ENCODE measurements around the gene LIPC.

LIPC gene

DNA sequence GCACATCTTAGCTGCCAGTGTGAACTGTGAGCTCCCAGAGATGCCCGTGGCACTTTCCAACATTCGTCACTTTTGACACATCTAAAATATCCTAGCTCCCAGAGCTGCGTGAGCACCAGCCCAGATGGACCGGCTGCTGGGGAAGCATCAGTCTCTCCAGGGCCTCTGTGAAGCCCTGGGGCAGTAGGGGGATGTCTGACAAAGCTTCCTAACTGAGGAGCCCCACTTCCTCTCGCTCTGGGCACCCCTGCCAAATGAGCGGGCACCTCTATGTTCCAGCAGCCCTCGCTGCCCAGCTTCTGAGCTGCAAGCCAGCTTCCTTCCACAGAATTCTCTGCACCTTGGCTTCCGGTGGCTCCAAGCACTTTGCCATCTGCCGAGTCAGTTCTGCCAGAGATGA, 91.1 kb downstream of the LIPC start:
- no peak for DNase-seq (ENCODE audit: low read depth)
- TF ChIP-seq, protein P1, sequence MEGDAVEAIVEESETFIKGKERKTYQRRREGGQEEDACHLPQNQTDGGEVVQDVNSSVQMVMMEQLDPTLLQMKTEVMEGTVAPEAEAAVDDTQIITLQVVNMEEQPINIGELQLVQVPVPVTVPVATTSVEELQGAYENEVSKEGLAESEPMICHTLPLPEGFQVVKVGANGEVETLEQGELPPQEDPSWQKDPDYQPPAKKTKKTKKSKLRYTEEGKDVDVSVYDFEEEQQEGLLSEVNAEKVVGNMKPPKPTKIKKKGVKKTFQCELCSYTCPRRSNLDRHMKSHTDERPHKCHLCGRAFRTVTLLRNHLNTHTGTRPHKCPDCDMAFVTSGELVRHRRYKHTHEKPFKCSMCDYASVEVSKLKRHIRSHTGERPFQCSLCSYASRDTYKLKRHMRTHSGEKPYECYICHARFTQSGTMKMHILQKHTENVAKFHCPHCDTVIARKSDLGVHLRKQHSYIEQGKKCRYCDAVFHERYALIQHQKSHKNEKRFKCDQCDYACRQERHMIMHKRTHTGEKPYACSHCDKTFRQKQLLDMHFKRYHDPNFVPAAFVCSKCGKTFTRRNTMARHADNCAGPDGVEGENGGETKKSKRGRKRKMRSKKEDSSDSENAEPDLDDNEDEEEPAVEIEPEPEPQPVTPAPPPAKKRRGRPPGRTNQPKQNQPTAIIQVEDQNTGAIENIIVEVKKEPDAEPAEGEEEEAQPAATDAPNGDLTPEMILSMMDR (IDR thresholded peaks at IDR 0.05; ENCODE audit: control insufficient read depth, insufficient read depth, low read depth, low read length, missing control alignments), result no peak
- no peak overlapping the region for H3K4me3 ChIP-seq (ENCODE audit: control insufficient read depth, low read depth, low read length)

DNA sequence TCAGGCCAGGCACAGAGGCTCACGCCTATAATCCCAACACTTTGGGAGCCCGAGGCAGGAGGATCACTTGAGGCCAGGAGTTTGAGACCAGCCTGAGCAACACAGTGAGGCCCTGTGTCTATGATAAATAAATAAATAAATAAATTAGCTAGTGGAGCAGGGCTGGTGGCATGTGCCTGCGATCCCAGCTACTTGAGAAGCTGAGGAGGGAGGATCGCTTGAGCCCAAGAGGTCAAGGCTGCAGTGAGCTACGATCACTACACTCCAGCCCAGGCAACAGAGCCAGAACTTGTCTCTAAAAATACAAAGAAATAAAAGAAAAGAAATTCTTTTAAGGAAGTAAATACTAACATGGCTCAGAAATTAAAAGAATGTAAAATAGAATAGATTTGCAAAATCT, 91.8 kb downstream of the LIPC start:
- H3K4me3 ChIP-seq (ENCODE audit: control insufficient read depth, low read depth, low read length), result no peak overlapping the region
- TF ChIP-seq, protein P1 (IDR thresholded peaks at IDR 0.05; ENCODE audit: control insufficient read depth, insufficient read depth, low read depth, low read length, missing control alignments), result no peak
- no peak for DNase-seq (ENCODE audit: low read depth)

DNA sequence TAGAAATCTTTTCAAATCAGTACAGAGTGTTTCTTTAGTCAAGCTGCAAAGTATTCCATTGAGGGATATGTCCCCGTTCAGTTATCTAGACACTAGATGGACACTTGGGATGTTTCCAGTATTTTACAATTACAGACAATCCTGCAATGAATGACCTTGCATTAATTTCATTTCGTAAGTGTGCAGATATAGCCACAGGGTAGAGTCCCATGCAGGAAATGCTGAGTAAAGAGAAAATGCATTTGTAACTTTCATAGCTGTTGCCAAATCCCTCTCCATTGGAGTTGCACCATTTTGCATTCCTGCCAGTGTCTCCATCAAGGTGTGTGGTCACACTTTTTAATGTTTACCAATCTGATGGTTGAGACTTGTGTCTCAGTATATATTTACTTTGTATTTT, 92.5 kb downstream of the LIPC start:
- TF ChIP-seq, protein P1 (IDR thresholded peaks at IDR 0.05; ENCODE audit: control insufficient read depth, insufficient read depth, low read depth, low read length, missing control alignments), result no peak
- H3K4me3 ChIP-seq (ENCODE audit: control insufficient read depth, low read depth, low read length), result no peak overlapping the region
- no peak for DNase-seq (ENCODE audit: low read depth)

- no peak overlapping the region for H3K4me3 ChIP-seq (ENCODE audit: control insufficient read depth, low read depth, low read length)
- no peak for DNase-seq (ENCODE audit: low read depth)
- TF ChIP-seq, protein P1 (IDR thresholded peaks at IDR 0.05; ENCODE audit: control insufficient read depth, insufficient read depth, low read depth, low read length, missing control alignments), result no peak
These were observed 94.2 kb downstream of the LIPC start for GRCh38 chr15:58525991-58526421.

- DNase-seq (ENCODE audit: low read depth), result no peak
- no peak overlapping the region for H3K4me3 ChIP-seq (ENCODE audit: control insufficient read depth, low read depth, low read length)
- TF ChIP-seq, protein P1 (IDR thresholded peaks at IDR 0.05; ENCODE audit: control insufficient read depth, insufficient read depth, low read depth, low read length, missing control alignments), result no peak
These were observed 94.9 kb downstream of the LIPC start for GRCh38 chr15:58526647-58527192.

DNA sequence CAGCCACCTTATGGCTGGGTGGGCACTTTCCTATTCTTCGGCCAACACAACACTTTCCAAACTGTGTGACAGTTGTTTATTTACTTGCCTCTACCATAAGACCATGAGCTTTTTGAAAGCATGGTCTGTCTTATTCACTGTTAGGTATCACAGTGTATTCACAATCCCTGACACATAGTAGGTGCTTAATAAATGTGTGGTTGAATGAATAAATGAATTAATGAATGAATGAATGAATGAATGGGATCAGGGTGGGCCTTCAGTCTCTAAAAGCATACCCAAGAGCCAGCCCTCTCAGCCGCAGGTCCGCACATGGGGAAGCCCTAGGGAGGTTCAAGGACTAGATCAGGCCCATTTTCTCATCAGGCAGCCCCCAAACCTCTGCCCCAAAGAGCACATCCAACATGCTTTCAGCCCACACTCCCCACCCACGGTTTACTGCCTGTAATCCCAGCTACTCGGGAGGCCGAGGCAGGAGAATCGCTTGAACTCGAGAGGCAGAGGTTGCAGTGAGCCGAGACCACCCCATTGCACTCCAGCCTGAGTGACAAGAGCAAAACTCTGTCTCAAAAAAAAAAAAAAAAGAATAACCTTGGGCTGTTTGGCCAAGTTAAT, 95.9 kb downstream of the LIPC start:
- no peak overlapping the region for H3K4me3 ChIP-seq (ENCODE audit: control insufficient read depth, low read depth, low read length)
- TF ChIP-seq, protein P1 (IDR thresholded peaks at IDR 0.05; ENCODE audit: control insufficient read depth, insufficient read depth, low read depth, low read length, missing control alignments), result no peak

More for the DNA sequence above, 95.9 kb downstream of the LIPC start:
- no peak for DNase-seq (ENCODE audit: low read depth)

Measured in AG09309 (cell line).